Adipocyte (in vitro differentiated cells): ENCODE results near the gene SKI.
"Not testable (repeated sequence)": the region's sequence is repeated elsewhere in the genome, so short reads cannot be mapped to it uniquely, and the experiment has no call there.

Source experiments
- DNase-seq: peaks from one replicate; pipeline ENCODE4 v3.0.0-alpha.2; 2015; ENCODE audit warnings: low read depth
- H3K27me3 ChIP-seq: replicated peaks from 2 replicates; pipeline ENCODE4 v1.7.0; 2013; ENCODE audit warnings: mild to moderate bottlenecking, low read length, moderate library complexity; ENCODE audit not compliant: control insufficient read depth, insufficient read depth
- H3K36me3 ChIP-seq: 2 replicates; pipeline ENCODE4 v1.7.0; 2013; ENCODE audit warnings: low read length, mild to moderate bottlenecking, moderate library complexity; ENCODE audit not compliant: control insufficient read depth, insufficient read depth, severe bottlenecking
- H3K4me1 ChIP-seq: 2 replicates; pipeline ENCODE4 v1.7.0; 2013; ENCODE audit warnings: mild to moderate bottlenecking, low read length, moderate library complexity; ENCODE audit not compliant: control insufficient read depth, insufficient read depth
- H3K4me3 ChIP-seq: 2 replicates; pipeline ENCODE4 v1.7.0; 2013; ENCODE audit warnings: mild to moderate bottlenecking, low read length, moderate library complexity
- H3K9ac ChIP-seq: 2 replicates; pipeline ENCODE4 v1.7.0; 2013; ENCODE audit warnings: mild to moderate bottlenecking, low read length, moderate library complexity
- H3K9me3 ChIP-seq: 2 replicates; pipeline ENCODE4 v1.7.0; 2013; ENCODE audit warnings: mild to moderate bottlenecking, low read length, moderate library complexity; ENCODE audit not compliant: control insufficient read depth

SKI gene

GRCh38 chr1:2260917-2261316 is 32.8 kb downstream of the SKI start:
- Histone ChIP-seq H3K36me3 (no peaks in the 10 kb centered on the region), H3K27me3 (no peaks in the 10 kb centered on the region), H3K4me1 (peaks cover 26% of the 10 kb centered on the region), H3K9me3 (no peaks in the 10 kb centered on the region), H3K9ac (no peak overlapping the region), H3K4me3 (no peak overlapping the region)
- no peak for DNase-seq

GRCh38 chr1:2261476-2262395 is 33.6 kb downstream of the SKI start:
- H3K27me3 ChIP-seq, DNase-seq, H3K9ac ChIP-seq, H3K9me3 ChIP-seq, H3K4me3 ChIP-seq, H3K36me3 ChIP-seq: not testable (repeated sequence)
- peaks cover 31% of the 10 kb centered on the region for H3K4me1 ChIP-seq

DNA sequence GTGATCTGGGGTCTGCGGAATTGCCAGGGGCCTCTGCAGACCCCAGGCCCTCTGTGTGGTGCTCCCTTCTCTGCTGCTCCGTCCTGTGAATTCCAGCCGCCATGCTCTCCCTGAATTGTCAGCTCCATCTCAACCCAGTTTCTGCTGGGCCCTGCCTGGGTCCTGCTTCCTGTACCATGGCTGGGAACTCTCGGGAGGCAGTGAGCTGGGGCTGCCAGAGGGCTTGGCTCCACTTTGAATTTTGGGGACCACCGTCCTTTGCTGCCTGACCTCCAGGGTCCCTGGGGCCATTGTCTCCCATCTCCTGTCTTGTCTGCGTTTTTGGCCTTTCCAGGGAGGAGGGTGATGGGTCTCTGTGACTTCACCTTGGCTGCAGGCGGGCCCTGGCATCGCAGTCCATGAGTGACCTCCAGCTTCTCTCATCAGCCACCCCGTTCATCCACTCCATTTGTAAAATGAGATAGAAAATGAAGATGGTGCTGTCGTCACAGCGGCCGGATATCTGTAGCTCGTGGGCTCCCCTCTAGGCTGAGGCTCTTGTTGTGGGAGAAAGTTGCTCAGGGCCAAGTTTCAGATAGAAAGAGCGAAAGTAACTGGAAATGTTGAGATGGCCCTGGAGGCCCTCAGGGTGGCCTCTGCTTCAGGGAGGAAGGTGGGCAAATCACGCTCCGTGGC is 38.3 kb downstream of the SKI start:
- no peak for DNase-seq
- no peaks in the 10 kb centered on the region for H3K36me3 ChIP-seq
- no peaks in the 10 kb centered on the region for H3K9me3 ChIP-seq
- H3K4me3 ChIP-seq, result no peak overlapping the region
- no peaks in the 10 kb centered on the region for H3K27me3 ChIP-seq
- H3K4me1 ChIP-seq, result peaks cover 31% of the 10 kb centered on the region
- H3K9ac ChIP-seq, result no peak overlapping the region

DNA sequence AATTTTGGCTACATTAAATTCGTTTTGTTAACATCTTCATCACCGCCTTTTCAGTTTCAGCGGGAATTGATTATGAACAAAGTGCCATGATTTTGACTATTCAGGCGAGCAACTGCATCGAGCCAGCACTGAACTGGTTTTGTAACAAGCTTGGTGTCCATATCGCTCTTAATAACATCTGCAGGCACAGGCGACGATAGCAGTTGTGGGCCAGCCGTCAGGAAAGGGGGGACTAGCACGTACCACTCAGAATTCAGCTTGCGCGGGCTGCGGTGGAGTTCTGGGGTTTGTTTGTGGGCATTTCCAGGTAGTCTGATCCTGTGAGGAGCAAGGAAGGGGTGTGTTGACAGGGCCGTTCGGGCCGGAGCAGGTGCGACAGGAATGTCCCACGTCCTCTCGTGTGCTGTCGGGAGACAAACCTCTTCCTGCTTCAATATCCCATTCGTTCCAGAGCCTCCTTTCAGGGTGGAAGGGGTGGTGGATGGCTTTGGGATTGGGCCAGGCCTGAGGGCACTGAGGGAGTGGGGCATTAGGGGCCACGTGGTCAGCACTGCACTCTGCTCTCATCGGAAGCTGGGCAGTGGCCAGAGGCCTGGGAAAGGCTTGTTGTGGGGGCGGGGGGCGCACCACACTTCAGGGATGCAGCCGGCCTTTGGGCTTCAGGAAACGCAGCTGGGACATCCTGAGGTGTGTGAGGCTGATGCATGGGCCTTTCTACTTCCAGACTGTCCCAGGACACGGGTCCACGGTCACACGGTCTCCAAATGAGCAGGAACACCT is 39.1 kb downstream of the SKI start:
- no peaks in the 10 kb centered on the region for H3K27me3 ChIP-seq
- DNase-seq, result no peak
- H3K36me3 ChIP-seq, result no peaks in the 10 kb centered on the region
- H3K4me1 ChIP-seq, result peaks cover 35% of the 10 kb centered on the region
- H3K4me3 ChIP-seq, result no peak overlapping the region
- H3K9ac ChIP-seq, result no peak overlapping the region
- H3K9me3 ChIP-seq, result no peaks in the 10 kb centered on the region

DNA sequence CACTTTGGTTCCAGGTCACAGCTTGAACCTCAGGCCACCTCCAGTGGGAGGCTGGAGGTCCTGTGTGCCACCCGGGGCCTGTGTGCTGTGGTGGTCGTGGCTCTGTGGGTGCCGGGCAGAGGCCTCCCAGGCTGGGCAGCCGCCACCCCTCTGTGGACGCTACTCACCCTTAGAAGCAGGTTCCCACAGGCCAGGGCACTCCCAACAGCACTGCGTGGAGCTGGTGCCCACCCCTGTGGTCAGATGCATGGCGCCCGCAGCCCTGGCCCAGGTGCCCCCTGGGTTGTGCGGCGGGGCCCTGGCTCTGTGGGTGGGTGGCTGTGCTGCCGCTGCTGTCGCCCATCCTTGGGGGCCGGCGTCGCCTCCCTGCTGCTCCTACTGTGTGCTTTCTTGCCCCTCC is 39.7 kb downstream of the SKI start:
- Histone ChIP-seq H3K9me3 (no peaks in the 10 kb centered on the region), H3K4me3 (no peak overlapping the region), H3K36me3 (no peaks in the 10 kb centered on the region), H3K9ac (no peak overlapping the region), H3K27me3 (no peaks in the 10 kb centered on the region), H3K4me1 (peaks cover 39% of the 10 kb centered on the region)
- DNase-seq, result no peak

DNA sequence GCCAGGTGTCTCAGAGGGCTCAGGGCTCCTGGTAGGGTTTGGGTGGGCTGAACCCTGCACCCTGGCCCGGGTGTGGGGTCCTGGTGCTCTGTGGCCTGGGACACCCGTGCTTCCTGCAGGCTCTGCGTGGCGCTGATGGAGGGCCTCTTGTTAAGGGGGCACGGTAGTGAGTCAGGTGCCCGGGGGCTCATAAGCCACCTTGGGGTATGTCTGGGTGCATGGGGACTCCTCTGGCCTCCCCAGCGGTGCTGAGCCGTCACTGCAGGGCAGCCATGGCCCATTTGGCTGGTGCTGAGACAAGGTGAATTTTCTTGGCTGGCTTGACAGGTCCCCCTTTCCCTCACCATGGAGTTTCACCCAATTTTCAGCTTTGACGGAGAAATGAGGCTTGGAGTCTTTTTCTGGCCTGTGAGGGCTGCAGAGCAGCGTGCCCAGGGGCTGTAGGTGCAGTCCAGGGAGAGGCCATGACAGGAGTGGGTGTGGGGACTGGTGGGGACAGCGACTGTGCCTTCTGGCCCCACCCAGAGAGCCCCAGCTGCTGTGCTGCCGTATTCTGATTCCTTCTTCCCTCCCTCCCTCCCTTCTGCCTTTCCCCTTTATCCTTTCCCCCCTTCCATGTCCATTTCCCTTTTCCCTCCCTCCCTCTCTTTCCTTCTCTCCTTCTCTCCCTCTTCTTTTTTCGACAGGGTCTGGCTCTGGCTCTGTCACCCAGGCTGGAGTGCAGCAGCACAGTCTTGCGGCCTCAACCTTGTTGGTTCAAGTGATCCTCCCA is 40.4 kb downstream of the SKI start:
- Histone ChIP-seq H3K9ac (no peak overlapping the region), H3K27me3 (no peaks in the 10 kb centered on the region), H3K9me3 (no peaks in the 10 kb centered on the region), H3K4me1 (peaks cover 44% of the 10 kb centered on the region), H3K4me3 (no peak overlapping the region), H3K36me3 (no peaks in the 10 kb centered on the region)
- DNase-seq, result no peak

DNA sequence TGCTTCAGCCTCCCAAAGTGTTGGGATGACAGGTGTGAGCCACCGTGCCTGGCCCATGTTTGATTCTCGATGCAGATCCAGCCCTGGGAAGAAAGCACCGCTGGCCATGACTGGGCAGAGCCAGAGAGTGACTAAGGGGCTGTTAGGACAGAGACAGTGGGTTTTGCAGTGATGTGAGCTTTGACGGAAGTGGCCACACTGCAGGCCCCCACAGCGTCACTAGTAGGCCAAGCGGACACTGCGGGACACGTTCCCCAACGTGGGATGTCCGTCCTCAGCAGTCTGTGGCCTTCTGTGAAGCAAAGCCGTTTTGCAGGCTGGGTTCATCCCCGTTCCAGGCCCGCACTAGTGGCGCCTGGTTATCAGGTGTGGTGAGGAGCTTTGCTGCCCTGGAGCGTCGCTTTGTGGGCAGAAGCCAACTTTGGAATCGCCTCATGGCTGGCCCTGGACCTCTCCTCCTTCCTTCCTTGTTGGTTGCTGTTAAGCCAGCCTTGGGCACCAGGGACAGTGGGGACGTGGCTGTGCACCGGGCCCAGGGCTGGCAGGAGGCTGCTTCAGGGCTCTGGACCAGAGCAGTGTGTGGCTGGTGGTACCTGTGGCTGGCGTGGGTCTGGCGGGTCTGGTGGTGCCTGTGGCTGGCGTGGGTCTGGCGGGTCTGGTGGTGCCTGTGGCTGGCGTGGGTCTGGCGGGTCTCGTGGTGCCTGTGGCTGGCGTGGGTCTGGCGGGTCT is 41.2 kb downstream of the SKI start:
- no peak overlapping the region for H3K9ac ChIP-seq
- H3K36me3 ChIP-seq, result no peaks in the 10 kb centered on the region
- no peaks in the 10 kb centered on the region for H3K9me3 ChIP-seq
- no peak for DNase-seq
- H3K4me3 ChIP-seq, result no peak overlapping the region
- H3K27me3 ChIP-seq, result no peaks in the 10 kb centered on the region
- H3K4me1 ChIP-seq, result peaks cover 46% of the 10 kb centered on the region

DNA sequence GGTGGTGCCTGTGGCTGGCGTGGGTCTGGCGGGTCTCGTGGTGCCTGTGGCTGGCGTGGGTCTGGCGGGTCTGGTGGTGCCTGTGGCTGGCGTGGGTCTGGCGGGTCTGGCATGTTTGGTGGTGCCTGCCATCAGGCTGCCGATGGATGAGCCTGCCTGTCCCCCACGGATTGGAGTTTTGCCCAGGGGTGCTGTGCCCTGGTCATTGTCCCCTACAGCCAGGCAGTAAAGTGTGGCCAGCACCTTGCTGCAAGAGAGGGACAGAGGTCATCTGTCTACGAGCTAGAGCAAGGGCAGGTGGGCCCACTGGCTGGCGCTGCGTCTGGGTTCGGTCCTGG is 41.8 kb downstream of the SKI start:
- no peak for DNase-seq
- H3K27me3 ChIP-seq, result no peaks in the 10 kb centered on the region
- H3K4me3 ChIP-seq, result no peak overlapping the region
- H3K9me3 ChIP-seq, result no peaks in the 10 kb centered on the region
- no peaks in the 10 kb centered on the region for H3K36me3 ChIP-seq
- peaks cover 52% of the 10 kb centered on the region for H3K4me1 ChIP-seq
- no peak overlapping the region for H3K9ac ChIP-seq

GRCh38 chr1:2270260-2271100 is 42.4 kb downstream of the SKI start:
- Histone ChIP-seq H3K9ac (peak overlapping the region; percentile 8), H3K9me3 (no peaks in the 10 kb centered on the region), H3K36me3 (no peaks in the 10 kb centered on the region), H3K27me3 (no peaks in the 10 kb centered on the region), H3K4me3 (no peak overlapping the region), H3K4me1 (peaks cover 56% of the 10 kb centered on the region)
- no peak for DNase-seq

GRCh38 chr1:2271211-2271721 is 43.1 kb downstream of the SKI start:
- H3K4me1 ChIP-seq, result peaks cover 60% of the 10 kb centered on the region

More at GRCh38 chr1:2271211-2271721, 43.1 kb downstream of the SKI start:
- no peak for DNase-seq
- H3K36me3 ChIP-seq, result no peaks in the 10 kb centered on the region
- no peaks in the 10 kb centered on the region for H3K9me3 ChIP-seq
- H3K9ac ChIP-seq, result peak overlapping the region; percentile 8
- H3K27me3 ChIP-seq, result no peaks in the 10 kb centered on the region
- no peak overlapping the region for H3K4me3 ChIP-seq
